ENCODE measurements around the gene TBC1D26. TPM values are rescaled to one million over a fixed set of nuclear protein-coding genes. Genes with fewer than 3 reads are reported as not detected.
"Not testable (repeated sequence)": the region's sequence is repeated elsewhere in the genome, so short reads cannot be mapped to it uniquely, and the experiment has no call there.

TBC1D26 gene
- polyA plus RNA-seq, 1 donor = 0.67 TPM

DNA sequence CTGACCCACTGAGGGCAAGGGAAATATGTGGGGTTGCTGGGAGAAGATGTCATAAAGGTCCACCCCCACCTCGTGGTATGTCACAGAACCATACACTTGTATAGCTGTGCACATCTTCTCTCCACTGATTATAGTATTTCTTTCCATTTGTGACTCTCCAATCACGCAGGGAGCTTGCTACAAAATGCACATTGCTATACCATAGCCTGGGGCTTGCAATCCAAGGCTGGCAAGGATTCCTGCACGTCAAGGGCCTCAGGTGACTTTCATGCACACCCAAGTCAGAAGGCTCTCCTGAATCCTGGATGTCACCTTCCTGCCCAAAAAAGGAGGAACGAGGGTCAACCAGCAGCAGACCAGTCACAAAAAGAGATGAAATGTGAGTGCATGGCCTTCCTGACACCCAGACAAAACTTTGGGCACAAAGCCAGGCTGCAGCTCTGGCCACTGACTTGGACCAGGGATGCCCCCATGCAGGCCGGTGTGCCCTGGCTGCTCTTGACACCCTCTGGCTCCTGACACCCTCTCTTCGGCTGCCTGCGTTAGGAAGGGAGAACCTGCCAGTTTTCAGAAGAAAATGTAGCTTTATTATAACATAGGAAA is 12.1 kb downstream of the TBC1D26 start:
- DNase-seq = no peak

DNA sequence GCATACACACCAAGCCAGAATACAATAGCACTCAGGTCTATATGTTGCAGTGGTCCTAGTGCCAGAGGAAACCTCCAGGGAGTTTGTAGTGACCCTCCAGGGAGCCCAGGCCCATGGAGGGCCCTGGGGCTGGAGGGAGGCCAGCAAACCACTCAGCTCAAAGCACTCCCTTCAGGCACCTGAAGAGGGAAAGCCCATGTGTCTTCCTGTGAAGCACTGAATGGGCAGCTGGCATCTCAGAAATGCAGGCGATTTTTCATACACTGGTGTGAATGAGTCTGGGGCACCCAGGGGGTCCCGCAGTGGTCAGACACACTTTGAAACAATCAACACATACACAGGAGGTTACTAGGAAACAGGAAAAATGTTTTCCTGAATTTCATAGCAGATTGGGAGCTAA is 12.8 kb downstream of the TBC1D26 start:
- no peak for DNase-seq

DNA sequence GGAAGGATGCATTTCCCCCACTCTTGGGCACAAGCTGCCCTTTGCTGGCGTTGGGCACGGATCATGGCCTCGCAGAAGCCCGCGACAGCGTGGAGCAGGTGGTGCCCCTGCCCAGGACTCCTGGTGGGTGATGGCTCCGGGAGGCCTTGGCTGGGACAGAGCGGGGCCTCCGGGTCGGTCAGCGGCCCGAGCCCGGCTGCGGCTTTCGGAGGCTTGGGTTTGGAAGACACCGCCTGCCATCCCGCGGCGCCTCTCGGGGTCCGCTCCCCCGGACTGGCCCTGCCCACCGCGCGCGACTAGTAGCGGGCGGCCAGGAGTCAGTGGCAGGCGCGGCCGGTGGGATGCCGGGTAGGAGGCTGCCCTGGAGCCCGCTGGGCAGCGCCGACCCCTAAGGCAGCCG is 17.3 kb downstream of the TBC1D26 start:
- DNase-seq = not testable (repeated sequence)

DNA sequence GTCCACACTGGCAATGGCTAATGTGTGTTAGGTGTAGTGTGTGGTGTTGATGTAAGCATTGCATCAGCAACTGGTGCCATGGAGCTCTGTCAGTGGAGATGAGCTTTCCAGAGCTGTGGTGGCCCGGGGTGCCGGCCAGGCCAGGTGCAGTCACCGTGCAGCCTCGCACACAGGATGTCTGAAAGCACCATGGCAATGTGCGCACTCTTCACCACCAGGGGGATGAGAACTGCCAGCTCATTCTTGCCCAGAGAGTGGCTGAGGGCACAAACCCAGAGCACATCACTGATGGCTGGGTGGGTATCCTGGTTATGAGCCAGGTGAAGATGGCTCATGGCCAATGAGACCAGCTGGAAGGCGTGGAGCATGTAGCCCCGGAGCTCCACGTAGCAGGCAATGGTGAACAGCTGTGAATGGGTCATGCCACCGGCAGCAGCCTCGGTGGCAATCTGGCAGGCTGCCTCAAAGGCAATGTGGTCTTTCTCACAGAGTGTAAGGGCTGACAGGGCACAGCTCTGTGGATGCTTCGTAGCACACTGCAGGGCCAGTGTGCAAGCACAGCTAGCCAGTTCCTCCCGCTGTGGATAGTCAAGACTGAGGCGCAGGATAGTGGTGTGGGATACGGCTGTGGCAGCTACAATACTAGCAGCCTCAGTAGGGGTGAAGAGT is 36.9 kb downstream of the TBC1D26 start:
- not testable (repeated sequence) for DNase-seq

DNA sequence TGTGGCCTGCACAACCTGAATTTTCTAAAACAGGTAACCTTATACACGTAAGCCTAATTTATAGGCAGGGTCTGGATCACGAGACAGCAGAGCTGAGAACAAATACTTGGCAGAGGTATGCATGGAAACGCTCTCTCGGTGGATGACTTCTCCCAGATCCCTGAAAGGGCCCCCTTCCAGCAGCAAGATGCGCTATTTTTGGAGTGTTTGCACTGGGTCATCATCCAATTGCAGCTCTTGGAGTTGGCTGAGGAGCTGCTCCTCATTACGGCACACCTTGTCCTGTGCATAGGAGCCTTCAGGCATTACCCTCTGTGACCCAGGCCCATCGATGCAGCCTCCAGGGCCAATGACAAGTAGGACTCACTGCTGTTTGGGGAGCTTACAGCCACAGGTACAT is 38.6 kb downstream of the TBC1D26 start:
- not testable (repeated sequence) for DNase-seq

DNA sequence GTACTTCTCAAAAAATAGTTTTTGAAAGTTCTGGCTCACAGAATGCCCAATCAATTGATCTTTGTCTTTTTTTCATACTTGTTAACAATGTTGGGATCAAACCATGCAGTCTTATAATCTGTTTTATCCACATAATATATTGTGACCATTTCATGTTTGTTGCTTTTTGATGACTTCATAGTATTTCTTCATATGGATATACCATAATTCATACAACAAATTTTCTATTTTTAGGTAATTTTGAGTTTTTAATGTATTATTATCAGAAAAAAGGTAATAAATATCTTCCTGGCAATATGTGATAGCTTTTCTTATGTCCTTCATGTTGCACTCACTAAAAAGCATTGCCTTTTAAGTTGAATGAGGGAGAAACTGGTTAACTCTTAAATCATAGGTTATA is 44.8 kb downstream of the TBC1D26 start:
- no peak for DNase-seq

DNA sequence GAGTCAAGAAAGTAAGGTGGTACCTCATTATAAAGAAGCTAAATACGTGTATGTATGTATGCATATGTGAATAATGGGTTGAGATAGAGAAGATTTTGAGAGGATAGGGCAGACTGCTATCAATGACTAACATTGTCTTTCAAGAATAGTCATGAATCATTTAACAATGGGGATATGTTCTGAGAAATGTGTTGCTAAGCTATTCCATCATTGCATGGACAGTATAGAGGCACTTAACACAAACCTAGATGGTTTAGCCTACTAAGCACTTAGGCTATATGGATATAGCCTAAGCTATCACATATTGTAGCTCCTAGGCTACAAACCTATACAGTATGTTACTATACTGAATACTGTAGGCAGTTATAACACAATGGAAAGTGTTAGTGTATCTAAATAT is 45.2 kb downstream of the TBC1D26 start:
- DNase-seq = no peak

DNA sequence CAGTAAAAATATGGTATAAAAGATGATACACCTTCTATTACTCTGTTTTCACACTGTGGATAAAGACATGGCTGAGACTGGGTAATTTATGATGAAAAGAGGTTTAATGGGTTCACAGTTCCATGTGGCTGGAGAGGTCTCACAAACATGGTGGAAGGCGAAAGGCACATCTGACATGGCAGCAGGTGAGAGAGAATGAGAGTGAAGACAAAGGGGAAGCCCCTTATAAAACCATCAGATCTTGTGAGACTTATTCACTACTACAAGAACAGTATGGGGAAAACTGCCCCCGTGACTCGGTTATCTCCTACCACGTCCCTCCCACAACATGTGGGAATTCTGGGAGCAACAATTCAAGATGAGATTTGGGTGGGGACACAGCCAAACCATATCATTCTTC is 45.6 kb downstream of the TBC1D26 start:
- no peak for DNase-seq

DNA sequence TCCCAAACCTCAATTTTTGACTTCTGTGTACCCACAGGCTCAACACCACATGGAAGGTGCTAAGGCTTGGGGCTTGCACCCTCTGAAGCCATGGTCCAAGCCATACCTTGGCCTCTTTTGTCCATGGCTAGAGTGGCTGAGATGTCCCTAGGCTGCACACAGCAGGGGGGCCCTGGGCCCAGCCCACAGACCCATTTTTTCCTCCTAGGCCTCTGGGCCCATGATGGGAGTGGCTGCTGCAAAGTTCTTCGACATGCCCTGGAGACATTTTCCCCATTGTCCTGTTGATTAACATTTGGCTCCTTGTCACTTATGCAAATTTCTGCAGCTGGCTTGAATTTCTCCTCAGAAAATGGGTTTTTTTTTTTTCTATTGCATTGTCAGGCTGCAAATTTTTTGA is 47.0 kb downstream of the TBC1D26 start:
- no peak for DNase-seq

DNA sequence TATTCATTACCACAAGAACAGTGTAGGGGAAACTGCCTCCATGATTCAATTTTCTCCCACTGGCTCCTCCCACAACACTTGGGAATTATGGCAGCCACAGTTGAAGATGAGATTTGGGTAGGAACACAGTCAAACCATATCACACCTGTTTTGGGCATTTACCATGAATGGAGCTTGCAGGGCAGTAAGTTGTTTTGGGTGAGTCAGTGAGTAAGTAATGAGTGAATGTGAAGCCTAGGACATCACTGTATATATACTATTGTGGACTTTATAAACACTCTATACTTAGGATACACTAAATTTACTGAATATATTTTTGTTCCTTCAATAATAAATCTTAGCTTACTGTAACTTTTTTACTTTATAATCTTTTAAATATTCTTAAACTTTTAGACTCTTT is 48.1 kb downstream of the TBC1D26 start:
- no peak for DNase-seq

DNA sequence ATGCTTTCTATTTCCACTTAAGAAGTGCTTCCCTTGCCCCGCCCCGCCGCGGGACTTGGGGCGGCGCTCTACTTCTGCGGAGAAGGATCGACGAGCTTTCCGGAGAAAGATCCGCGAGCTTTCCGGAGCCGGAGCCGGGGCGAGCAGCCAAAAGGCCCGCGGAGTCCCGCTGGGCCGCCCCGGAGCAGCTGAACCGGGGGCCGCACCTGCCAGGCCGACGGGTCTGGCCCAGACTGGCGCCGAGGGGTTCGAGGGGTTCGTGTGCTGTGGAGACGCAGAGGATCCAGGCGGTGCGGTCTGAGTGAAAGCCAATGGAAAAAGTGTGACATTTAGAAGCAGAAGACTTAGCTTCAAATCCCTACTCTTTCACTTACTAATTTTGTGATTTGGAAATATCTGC is 50.8 kb downstream of the TBC1D26 start:
- peak; percentile 42 for DNase-seq

DNA sequence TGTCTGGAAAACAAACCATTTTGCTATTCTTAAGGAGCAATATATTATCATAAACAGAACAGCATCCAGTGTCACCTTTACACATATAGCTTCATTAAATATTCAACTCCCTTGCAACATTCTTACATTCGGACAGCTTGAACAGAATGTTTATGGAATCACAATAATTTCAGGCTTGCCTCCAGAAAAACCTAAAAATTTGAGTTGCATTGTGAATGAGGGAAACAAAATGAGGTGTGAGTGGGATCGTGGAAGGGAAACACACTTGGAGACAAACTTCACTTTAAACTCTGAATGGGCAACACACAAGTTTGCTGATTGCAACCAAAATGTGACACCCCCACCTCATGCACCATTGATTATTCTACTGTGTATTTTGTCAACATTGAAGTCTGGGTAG is 51.4 kb downstream of the TBC1D26 start:
- no peak for DNase-seq

DNA sequence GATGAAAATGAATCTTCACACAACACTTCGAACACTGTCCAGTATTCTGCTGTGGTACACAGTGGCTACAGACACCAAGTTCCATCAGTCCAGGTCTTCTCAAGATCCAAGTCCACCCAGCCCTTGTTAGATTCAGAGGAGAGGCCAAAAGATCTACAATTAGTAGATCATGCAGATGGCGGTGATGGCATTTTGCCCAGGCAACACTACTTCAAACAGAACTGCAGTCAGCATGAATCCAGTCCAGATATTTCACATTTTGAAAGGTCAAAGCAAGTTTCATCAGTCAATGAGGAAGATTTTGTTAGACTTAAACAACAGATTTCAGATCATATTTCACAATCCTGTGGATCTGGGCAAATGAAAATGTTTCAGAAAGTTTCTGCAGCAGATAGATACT is 52.3 kb downstream of the TBC1D26 start:
- not testable (repeated sequence) for DNase-seq

DNA sequence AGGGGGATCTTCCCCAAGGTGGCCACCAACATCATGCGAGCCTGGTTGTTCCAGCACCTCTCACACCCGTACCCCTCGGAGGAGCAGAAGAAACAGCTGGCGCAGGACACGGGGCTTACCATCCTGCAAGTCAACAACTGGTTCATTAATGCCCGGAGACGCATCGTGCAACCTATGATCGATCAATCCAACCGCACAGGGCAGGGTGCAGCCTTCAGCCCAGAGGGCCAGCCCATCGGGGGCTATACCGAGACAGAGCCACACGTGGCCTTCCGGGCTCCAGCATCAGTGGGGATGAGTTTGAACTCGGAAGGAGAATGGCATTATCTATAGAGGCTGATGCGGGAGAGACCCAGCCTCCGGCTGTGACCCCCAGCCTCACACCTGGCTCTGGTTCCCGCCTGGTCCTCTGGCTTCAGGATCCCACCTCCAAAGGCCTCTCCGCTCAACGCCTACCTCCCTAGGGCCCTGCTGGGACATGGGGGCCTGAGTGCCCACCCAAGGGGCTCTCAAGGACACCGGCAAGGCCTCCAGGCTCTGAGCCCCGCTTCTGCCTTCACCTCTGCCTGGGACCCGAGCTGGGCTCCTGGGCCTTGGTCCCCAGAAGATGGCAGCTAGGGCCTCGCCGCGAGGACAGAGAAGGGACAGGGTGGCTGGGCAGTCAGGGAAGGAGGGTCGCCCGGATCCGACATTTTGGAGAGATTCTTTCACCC is 55.4 kb downstream of the TBC1D26 start:
- DNase-seq = not testable (repeated sequence)

DNA sequence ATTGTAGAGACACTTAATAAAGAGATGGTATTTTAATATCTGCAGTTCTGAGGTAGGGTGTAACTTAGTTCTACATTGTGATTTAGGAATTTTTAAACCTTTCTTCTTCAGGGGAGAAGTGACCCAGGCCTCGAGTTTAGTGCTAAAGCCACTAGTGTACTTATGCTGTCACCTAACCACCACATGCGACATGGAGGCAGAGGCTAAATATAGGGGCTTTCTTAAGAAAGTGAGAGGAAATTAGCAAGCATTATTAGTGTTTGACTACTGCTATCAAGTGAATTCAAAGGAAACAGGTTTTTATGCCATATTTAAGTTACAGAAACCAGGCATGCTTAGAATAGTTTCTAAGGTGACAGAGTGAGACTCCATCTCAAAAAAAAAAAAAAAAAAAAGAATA is 56.3 kb downstream of the TBC1D26 start:
- not testable (repeated sequence) for DNase-seq

Other genes with a start within 250 kb of the TBC1D26 start
- 20.6 TPM for gene TVP23C, start 168.8 kb upstream of the TBC1D26 start, polyA plus RNA-seq (ENCODE audit: insufficient read length)
- 1.4 TPM for gene FBXW10B, start 112.6 kb upstream of the TBC1D26 start, polyA plus RNA-seq (ENCODE audit: insufficient read length)
- 26.4 TPM for gene TRIM16, start 48.0 kb upstream of the TBC1D26 start, polyA plus RNA-seq (ENCODE audit: insufficient read length)
- gene ZNF286A, start 32.5 kb upstream of the TBC1D26 start, polyA plus RNA-seq (ENCODE audit: insufficient read length) = 57.3 TPM
- gene ADORA2B, start 212.8 kb downstream of the TBC1D26 start, polyA plus RNA-seq (ENCODE audit: insufficient read length) = 4.6 TPM